Mesenchymal stem cell (in vitro differentiated cells and primary cell): ENCODE measurements around the gene JRKL. TPM values are rescaled to one million over a fixed set of nuclear protein-coding genes. Genes with fewer than 3 reads are reported as not detected.

Source experiments
- DNase-seq: peaks from one replicate; pipeline ENCODE4 v3.0.0-alpha.2; 2013
- H2AFZ ChIP-seq: one replicate; pipeline ENCODE4 v1.6.1; 2013; ENCODE audit warnings: low read depth, mild to moderate bottlenecking, control low read depth, inconsistent platforms, low read length, moderate library complexity
- H2AK5ac ChIP-seq: 2 replicates; pipeline ENCODE4 v1.6.1; 2013; ENCODE audit warnings: low read length, moderate library complexity, mild to moderate bottlenecking, inconsistent platforms; ENCODE audit not compliant: severe bottlenecking
- H2BK120ac ChIP-seq: one replicate; pipeline ENCODE4 v1.6.1; 2013; ENCODE audit warnings: low read depth, mild to moderate bottlenecking, inconsistent platforms, low read length, moderate library complexity
- H2BK12ac ChIP-seq, 2 experiments: one replicate each; pipeline ENCODE4 v1.6.1; 2013; ENCODE audit warnings: inconsistent platforms in 2 of 2, low read length in 2 of 2, mild to moderate bottlenecking in 2 of 2, moderate library complexity in 2 of 2, control low read depth in 1 of 2
- H2BK15ac ChIP-seq: one replicate; pipeline ENCODE4 v1.6.1; 2013; ENCODE audit warnings: mild to moderate bottlenecking, low read depth, inconsistent platforms; ENCODE audit not compliant: poor library complexity, severe bottlenecking
- H2BK5ac ChIP-seq: 2 replicates; pipeline ENCODE4 v1.6.1; 2013; ENCODE audit warnings: low read depth, mild to moderate bottlenecking, low read length, control low read depth, inconsistent platforms; ENCODE audit not compliant: poor library complexity, severe bottlenecking
- H3K14ac ChIP-seq, 2 experiments: one replicate each; pipeline ENCODE4 v1.6.1; 2013; ENCODE audit warnings: inconsistent platforms in 2 of 2, low read length in 2 of 2, control low read depth in 1 of 2, mild to moderate bottlenecking in 1 of 2, moderate library complexity in 1 of 2
- H3K18ac ChIP-seq, 2 experiments: one replicate each; pipeline ENCODE4 v1.6.1; 2013; ENCODE audit warnings: inconsistent platforms in 2 of 2, low read length in 2 of 2, control low read depth in 1 of 2, low read depth in 1 of 2, mild to moderate bottlenecking in 1 of 2
- H3K23ac ChIP-seq, 2 experiments: one replicate each; pipeline ENCODE4 v1.6.1; 2013; ENCODE audit warnings: inconsistent platforms in 2 of 2, low read length in 2 of 2, mild to moderate bottlenecking in 2 of 2, moderate library complexity in 2 of 2, control low read depth in 1 of 2
- H3K27ac ChIP-seq: 2 replicates; pipeline ENCODE4 v1.5.1; 2013; ENCODE audit warnings: mild to moderate bottlenecking, moderate library complexity, low read length, control low read depth, inconsistent platforms; ENCODE audit not compliant: poor library complexity, severe bottlenecking
- H3K27me3 ChIP-seq, 2 experiments: 2 replicates each; pipeline versions ENCODE4 v1.6.1 to v1.7.0; 2013; ENCODE audit warnings: low read length in 2 of 2, mild to moderate bottlenecking in 2 of 2, moderate library complexity in 2 of 2, control low read depth in 1 of 2, inconsistent platforms in 1 of 2; ENCODE audit not compliant: control insufficient read depth in 1 of 2, insufficient read depth in 1 of 2
- H3K36me3 ChIP-seq, 2 experiments: 2 replicates each; pipeline versions ENCODE4 v1.6.1 to v1.7.0; 2013; ENCODE audit warnings: low read length in 2 of 2, control low read depth in 1 of 2, inconsistent platforms in 1 of 2, low read depth in 1 of 2, mild to moderate bottlenecking in 1 of 2; ENCODE audit not compliant: insufficient read depth in 2 of 2, control insufficient read depth in 1 of 2
- H3K4ac ChIP-seq, 2 experiments: one replicate each; pipeline ENCODE4 v1.6.1; 2013; ENCODE audit warnings: inconsistent platforms in 2 of 2, low read length in 2 of 2, mild to moderate bottlenecking in 2 of 2, moderate library complexity in 2 of 2, control low read depth in 1 of 2, low read depth in 1 of 2
- H3K4me1 ChIP-seq: 2 replicates; pipeline ENCODE4 v1.6.1; 2013; ENCODE audit warnings: low read depth, low read length, control low read depth; ENCODE audit not compliant: control insufficient read depth, insufficient read depth
- H3K4me2 ChIP-seq: 2 replicates; pipeline ENCODE4 v1.6.1; 2013; ENCODE audit warnings: low read length, mild to moderate bottlenecking, inconsistent platforms; ENCODE audit not compliant: poor library complexity, severe bottlenecking
- H3K4me3 ChIP-seq, 2 experiments: 2 replicates each; pipeline versions ENCODE4 v1.5.1 to v1.7.0; 2013; ENCODE audit warnings: low read length in 2 of 2, mild to moderate bottlenecking in 2 of 2, control low read depth in 1 of 2, low read depth in 1 of 2; ENCODE audit not compliant: insufficient read depth in 1 of 2
- H3K79me1 ChIP-seq: replicated peaks from 2 replicates; pipeline ENCODE4 v1.6.1; 2013; ENCODE audit warnings: mild to moderate bottlenecking, control low read depth, low read length, inconsistent platforms; ENCODE audit not compliant: poor library complexity, severe bottlenecking
- H3K9ac ChIP-seq: 2 replicates; pipeline ENCODE4 v1.7.0; 2013; ENCODE audit warnings: mild to moderate bottlenecking, low read length, moderate library complexity
- H3K9me3 ChIP-seq: 2 replicates; pipeline ENCODE4 v1.7.0; 2013; ENCODE audit warnings: mild to moderate bottlenecking, low read length; ENCODE audit not compliant: control insufficient read depth
- H4K8ac ChIP-seq: one replicate; pipeline ENCODE4 v1.6.1; 2013; ENCODE audit warnings: inconsistent platforms, mild to moderate bottlenecking, low read length, moderate library complexity
- H4K91ac ChIP-seq: one replicate; pipeline ENCODE4 v1.6.1; 2013; ENCODE audit warnings: mild to moderate bottlenecking, low read length, inconsistent platforms
- WGBS: methylation state at CpG from one replicate; pipeline ENCODE4 v1.1.7; 2013; ENCODE audit warnings: mixed read lengths; 5-methylcytosine and 5-hydroxymethylcytosine counted together
- polyA plus RNA-seq, 2 experiments: library from polyadenylated mRNA; stranded (reverse); fragments of 200-250 nt; gene quantifications; one replicate each; pipeline ENCODE4 v1.2.3, GENCODE V29; 2013

JRKL gene
- 7.6 TPM for polyA plus RNA-seq (2013, experiment 1 of 2)
- 8.0 TPM for polyA plus RNA-seq (2013, experiment 2 of 2)

DNA sequence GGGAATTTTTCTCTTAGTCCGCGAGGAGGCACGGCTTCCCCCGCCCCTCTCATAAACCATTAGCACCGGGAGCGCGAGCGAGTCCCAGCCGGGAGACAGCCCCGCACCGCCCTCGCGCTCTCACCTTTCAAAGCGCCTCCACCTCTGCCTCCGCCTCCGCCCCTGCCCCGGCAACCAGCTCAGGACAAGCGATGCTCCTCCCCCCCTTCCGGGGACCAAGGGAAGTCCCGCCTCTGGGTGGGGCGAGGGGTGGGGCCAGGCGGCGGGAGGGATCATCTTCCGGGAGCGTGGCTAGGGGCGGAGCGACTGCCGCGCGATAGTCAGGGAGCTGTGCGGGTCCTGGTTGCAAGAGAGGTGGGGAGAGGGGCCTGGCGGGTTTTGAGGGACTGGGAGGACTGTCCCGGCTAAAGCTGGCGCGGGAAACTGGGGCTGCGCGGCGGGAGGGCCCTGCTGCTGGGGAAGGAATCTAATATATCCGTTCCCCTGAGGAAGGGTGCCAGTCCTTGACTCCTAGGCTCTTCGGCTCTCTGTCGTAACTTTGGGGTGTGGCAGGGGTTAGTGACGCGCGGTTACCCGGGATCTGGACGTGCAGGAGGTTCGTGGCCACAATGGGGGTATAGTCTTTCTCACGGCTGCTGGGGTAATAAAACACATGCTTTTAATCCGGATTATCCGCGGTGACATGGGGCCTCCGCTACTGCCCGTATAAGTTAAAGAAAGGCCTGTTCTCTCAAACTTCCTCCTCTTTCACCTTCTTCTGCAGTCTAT lies at the start of gene JRKL, which contains the start of gene CCDC82:
Gene JRKL (plus strand): TSS at position 294 of the 768 bp plus-strand sequence. CDS start 637 bp downstream, outside the sequence.
Gene CCDC82 (minus strand): TSS at position 193 of the 768 bp plus-strand sequence. CDS start 5,165 bp downstream, outside the sequence.
- Histone ChIP-seq H3K79me1 (peaks cover 9% of the 10 kb centered on the region), H2BK12ac (no peak within 1 kb of the TSS), H2AK5ac (peak within 1 kb of the TSS; percentile 66), H4K8ac (peak within 1 kb of the TSS; percentile 94), H3K27ac (peak within 1 kb of the TSS; percentile 85), H2BK5ac (peak within 1 kb of the TSS; percentile 93), H2AFZ (peak within 1 kb of the TSS; percentile 69), H2BK120ac (peak within 1 kb of the TSS; percentile 77), H3K14ac (peak within 1 kb of the TSS; percentile 76), H3K4me3 (peak within 1 kb of the TSS; percentile 86 to 96), H2BK15ac (peak within 1 kb of the TSS; percentile 90), H3K4me1 (no peaks in the 10 kb centered on the region), H3K23ac (peak within 1 kb of the TSS in 1 of 2 experiments; percentile 67), H3K36me3 (peaks cover 0 to 21% of the 10 kb centered on the region in 2 experiments), H3K9ac (peak within 1 kb of the TSS; percentile 91), H3K27me3 (no peaks in the 10 kb centered on the region), H4K91ac (peak within 1 kb of the TSS; percentile 80), H3K9me3 (no peaks in the 10 kb centered on the region), H3K4me2 (peak within 1 kb of the TSS; percentile 78), H3K4ac (peak within 1 kb of the TSS; percentile 46 to 86), H3K18ac (peak within 1 kb of the TSS; percentile 84 to 88)
- under 1% methylated on average over 31 of the region's 53 CpGs for WGBS
- DNase-seq = peak; percentile 96

- no peak overlapping the region for H4K8ac ChIP-seq
- H3K23ac ChIP-seq = no peak overlapping the region
Measured at GRCh38 chr11:96340555-96340885, 49.3 kb upstream of the JRKL start.

DNA sequence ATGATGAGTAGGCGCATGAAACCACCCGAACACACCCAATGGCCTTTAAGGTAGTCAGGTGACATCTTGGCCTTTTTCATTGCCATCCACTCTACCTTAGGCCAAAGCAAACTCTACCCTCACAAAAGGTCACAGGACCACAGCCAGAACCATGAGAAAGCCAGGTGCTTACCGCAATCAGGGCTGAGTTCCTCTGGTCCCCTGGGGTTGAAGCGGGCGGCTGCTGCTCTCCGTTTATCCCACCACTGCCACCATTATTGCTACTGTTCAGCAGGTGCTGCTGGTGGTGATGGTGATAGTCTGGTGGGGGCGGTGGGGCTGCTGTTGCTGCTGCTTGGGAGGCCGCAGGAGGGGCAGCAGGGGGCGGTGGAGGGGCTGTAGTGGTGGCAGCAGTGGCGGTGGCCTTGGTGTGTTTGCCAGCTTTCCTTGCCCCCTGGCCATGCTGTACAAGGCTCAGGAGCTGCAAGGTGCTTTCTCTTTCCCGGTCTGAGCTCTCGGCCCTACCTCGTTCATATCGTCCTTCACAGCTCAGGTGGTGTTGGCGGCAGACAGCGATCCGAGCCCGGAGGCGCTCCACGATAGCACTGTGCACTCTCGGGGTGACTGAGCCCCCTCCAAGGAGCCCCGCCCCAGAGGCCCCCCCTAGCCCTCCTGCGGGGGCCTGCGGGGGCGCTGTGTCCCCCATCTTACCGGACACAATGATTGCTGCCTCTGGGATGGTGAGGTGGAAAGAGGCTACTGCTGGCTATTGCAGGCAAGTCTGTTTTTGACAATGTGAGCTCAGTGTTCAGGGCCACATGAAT lies 48.4 kb upstream of the JRKL start:
- peak overlapping the region; percentile 30 for H4K8ac ChIP-seq
- peak overlapping the region; percentile 0 for H2BK120ac ChIP-seq
- peak overlapping the region in 1 of 2 experiments; percentile 83 for H3K14ac ChIP-seq
- peaks cover 18% of the 10 kb centered on the region for H3K4me1 ChIP-seq
- peak overlapping the region; percentile 83 for H2AK5ac ChIP-seq
- H2BK12ac ChIP-seq = peak overlapping the region; percentile 54 to 61
- H3K23ac ChIP-seq = peak overlapping the region in 1 of 2 experiments; percentile 98
- peak overlapping the region; percentile 39 to 92 for H3K4ac ChIP-seq
- 33% methylated on average over 24 of the region's 26 CpGs for whole genome bisulfite sequencing
- no peaks in the 10 kb centered on the region for H3K27me3 ChIP-seq
- H2AFZ ChIP-seq = no peak overlapping the region
- H3K36me3 ChIP-seq = no peaks in the 10 kb centered on the region
- H3K4me2 ChIP-seq = peak overlapping the region; percentile 87
- H2BK15ac ChIP-seq = peak overlapping the region; percentile 77
- H3K79me1 ChIP-seq = peaks cover 1% of the 10 kb centered on the region
- DNase-seq = peak; percentile 70
- peak overlapping the region; percentile 57 to 95 for H3K4me3 ChIP-seq
- H2BK5ac ChIP-seq = no peak overlapping the region
- peak overlapping the region; percentile 99 for H3K9ac ChIP-seq
- H3K18ac ChIP-seq = peak overlapping the region; percentile 76 to 86
- H3K27ac ChIP-seq = peak overlapping the region; percentile 96
- peak overlapping the region; percentile 65 for H4K91ac ChIP-seq
- H3K9me3 ChIP-seq = no peaks in the 10 kb centered on the region

More at GRCh38 chr11:96340555-96340885, 49.3 kb upstream of the JRKL start:
- H2BK120ac ChIP-seq = peak overlapping the region; percentile 57
- peak overlapping the region; percentile 23 to 40 for H3K18ac ChIP-seq
- peak overlapping the region in 1 of 2 experiments; percentile 95 for H3K4me3 ChIP-seq
- H2AK5ac ChIP-seq = peak overlapping the region; percentile 28
- peak overlapping the region; percentile 99 for H3K9ac ChIP-seq
- H3K9me3 ChIP-seq = no peaks in the 10 kb centered on the region
- H3K4me1 ChIP-seq = peaks cover 18% of the 10 kb centered on the region
- no peak overlapping the region for H3K27ac ChIP-seq
- no peak overlapping the region for H2BK15ac ChIP-seq
- H3K4ac ChIP-seq = peak overlapping the region; percentile 19 to 62
- peak overlapping the region; percentile 56 for H3K4me2 ChIP-seq
- no peak overlapping the region for H3K14ac ChIP-seq
- H4K91ac ChIP-seq = no peak overlapping the region
- H3K79me1 ChIP-seq = peaks cover 2% of the 10 kb centered on the region
- H3K36me3 ChIP-seq = peaks cover 0 to 3% of the 10 kb centered on the region in 2 experiments
- H2BK12ac ChIP-seq = no peak overlapping the region
- no peaks in the 10 kb centered on the region for H3K27me3 ChIP-seq
- H2AFZ ChIP-seq = no peak overlapping the region
- H2BK5ac ChIP-seq = no peak overlapping the region
- DNase-seq = peak; percentile 28
- WGBS = 50% methylated on average over 4 of the region's 4 CpGs
